Measurements from ENCODE around the gene SPEN. TPM values are rescaled to one million over a fixed set of nuclear protein-coding genes. Genes with fewer than 3 reads are reported as not detected.

The SPEN gene
- total RNA-seq, 1 experiment from 2014 or later = 28.9 TPM

DNA sequence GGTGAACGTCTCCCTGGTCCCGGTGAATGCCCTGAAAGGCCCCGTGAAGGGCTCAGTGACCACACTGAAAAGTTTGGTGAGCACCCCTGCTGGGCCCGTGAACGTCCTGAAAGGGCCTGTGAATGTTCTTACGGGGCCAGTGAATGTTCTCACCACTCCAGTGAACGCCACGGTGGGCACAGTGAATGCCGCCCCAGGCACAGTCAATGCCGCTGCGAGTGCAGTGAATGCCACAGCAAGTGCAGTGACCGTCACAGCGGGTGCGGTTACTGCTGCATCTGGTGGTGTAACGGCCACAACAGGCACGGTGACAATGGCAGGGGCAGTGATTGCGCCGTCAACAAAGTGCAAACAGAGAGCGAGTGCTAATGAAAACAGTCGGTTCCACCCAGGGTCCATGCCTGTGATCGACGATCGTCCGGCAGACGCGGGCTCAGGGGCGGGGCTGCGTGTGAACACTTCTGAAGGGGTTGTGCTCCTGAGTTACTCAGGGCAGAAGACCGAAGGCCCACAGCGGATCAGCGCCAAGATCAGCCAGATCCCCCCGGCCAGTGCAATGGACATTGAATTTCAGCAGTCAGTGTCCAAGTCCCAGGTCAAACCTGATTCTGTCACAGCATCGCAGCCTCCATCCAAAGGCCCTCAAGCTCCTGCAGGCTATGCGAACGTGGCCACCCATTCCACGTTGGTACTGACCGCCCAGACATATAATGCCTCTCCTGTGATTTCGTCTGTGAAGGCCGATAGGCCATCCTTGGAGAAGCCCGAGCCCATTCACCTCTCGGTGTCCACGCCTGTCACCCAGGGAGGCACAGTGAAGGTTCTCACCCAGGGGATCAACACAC is 86.9 kb downstream of the SPEN start:
- no peak for DNase-seq (ENCODE audit: low read depth)

- no peak for DNase-seq (ENCODE audit: low read depth)
These were observed 87.8 kb downstream of the SPEN start for GRCh38 chr1:15935056-15935950.

GRCh38 chr1:15936025-15936424 is 88.5 kb downstream of the SPEN start:
- DNase-seq (ENCODE audit: low read depth) = no peak

- no peak for DNase-seq (ENCODE audit: low read depth)
These were observed 89.6 kb downstream of the SPEN start for GRCh38 chr1:15937146-15937545.

DNA sequence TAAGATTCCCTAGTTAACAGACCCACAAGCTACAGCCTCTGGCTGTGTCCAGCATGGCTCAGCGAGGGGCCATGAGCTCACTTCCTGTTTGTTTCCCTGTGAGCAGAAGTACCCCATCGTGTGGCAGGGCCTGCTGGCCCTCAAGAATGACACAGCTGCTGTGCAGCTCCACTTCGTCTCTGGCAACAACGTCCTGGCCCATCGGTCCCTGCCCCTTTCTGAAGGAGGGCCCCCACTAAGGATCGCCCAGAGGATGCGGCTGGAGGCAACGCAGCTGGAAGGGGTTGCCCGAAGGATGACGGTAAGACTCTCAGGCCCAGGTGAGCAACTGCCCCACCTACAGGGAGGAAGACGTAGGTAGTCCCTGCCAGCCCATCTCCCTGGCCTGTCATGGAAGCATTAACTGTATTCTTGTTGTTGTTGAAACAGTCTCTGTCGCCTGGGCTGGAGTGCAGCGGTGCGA is 90.2 kb downstream of the SPEN start:
- DNase-seq (ENCODE audit: low read depth) = peak; percentile 60

- DNase-seq (ENCODE audit: low read depth) = no peak
These were observed 91.2 kb downstream of the SPEN start for GRCh38 chr1:15938628-15939161.

DNA sequence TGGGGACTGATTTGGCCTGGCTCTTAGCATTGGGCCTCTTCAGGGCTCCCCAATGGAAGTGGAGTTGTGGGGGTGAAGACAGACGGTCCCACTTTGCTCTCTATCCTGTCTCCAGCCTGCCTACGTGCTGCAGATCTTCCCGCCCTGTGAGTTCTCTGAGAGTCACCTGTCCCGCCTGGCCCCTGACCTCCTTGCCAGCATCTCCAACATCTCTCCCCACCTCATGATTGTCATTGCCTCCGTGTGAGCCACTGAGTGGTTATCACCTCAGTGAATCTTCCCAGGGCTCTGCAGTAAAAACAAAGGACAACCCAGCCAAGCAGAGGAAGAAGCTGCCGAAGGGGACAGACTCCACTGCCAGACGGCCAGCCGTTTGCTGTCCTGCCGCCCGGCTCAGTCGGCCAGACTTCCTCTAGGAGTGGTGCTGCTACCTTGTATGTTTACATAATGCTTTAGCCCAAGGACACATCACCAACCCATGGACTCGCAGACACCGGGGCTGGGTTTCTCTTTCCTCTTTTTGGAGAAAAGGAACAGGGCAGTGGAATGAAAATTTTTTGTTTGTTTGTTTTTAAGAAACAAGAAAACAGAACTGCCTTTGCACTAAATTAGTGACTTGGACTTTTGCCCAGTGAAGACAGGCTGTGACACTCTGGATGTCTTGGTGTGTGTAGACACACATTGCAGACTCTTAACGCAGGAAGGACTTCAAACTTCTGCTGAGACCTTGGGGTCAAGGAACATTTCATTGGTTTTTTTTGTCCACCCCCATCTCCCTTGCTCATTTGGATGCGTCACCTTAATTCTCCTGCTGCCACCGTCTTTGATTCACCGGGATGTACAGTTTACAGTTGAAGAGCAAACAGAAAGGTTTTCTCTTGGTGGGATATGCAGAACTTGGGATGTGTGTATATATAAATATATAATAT is 91.9 kb downstream of the SPEN start:
- DNase-seq (ENCODE audit: low read depth) = peak; percentile 81

- DNase-seq (ENCODE audit: low read depth) = no peak
These were observed 92.9 kb downstream of the SPEN start for GRCh38 chr1:15940110-15941043.

GRCh38 chr1:15941044-15941840 is 93.7 kb downstream of the SPEN start:
- no peak for DNase-seq (ENCODE audit: low read depth)

- DNase-seq (ENCODE audit: low read depth) = no peak
These were observed 94.6 kb downstream of the SPEN start for GRCh38 chr1:15941899-15942660.

GRCh38 chr1:15942661-15943327 is 95.3 kb downstream of the SPEN start:
- DNase-seq (ENCODE audit: low read depth) = no peak

GRCh38 chr1:15943328-15943991 is 96.0 kb downstream of the SPEN start:
- DNase-seq (ENCODE audit: low read depth) = no peak

DNA sequence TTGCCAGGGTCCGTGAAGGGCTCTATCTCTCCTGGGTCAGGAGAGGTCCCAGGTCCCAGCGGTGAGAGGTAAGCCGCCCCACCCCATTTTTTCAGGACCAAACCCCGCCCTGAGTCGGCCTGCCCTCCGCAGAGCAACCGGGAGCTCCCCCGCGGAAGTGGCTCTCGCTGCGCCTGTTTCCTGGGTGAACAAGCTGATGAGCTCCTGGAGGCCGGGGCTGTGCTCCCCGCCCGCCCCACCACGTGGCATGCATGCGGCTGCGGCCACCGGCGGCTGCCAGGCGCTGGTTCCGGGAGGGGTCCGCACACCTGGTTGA is 96.4 kb downstream of the SPEN start:
- DNase-seq (ENCODE audit: low read depth) = no peak

GRCh38 chr1:15944308-15945010 is 97.0 kb downstream of the SPEN start:
- no peak for DNase-seq (ENCODE audit: low read depth)

DNA sequence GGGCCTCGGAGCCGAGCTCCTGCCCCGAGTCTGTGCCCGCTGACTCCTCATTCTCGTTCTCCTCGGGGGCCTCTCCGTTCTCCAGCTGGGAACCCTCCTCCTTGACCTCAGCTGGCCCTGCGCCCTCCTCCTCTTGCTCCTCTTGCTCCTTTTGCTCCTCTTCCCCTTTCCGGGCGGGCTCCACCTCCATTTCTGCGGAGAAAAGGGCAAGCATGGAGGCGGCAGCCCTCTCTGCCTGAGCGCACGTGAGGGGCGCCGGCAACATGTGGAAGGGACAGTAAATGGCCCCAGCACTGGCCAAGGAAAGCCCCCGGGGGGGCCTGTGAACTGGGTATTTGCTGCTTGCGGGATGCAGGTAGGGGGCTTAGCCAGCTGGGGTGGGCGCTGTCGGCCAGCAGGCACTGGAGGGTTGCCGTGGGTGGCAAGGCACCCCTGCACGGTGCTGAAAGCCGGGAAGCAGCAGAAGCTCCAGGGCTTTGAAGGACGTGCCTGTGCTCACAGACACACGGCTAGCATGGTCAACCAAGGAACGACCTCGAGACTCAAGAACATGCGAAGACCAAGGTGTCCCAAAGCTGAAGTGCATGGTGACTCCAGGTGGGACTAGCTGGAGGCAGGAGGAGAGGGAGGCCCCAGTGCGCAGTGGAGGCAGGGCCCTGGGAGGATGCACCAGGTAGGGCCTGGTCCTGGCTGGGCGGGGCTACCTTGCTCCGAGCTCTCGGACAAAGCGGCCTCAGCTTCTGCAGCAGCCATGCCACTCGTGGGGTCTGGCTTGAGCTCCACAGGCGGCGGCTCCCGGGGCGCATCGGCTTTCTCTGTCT is 97.7 kb downstream of the SPEN start:
- DNase-seq (ENCODE audit: low read depth) = no peak

- DNase-seq (ENCODE audit: low read depth) = no peak
These were observed 98.4 kb downstream of the SPEN start for GRCh38 chr1:15945832-15946448.
